Spinal cord (tissue), 10 donors: ENCODE measurements around the gene CLDN6. TPM values are rescaled to one million over a fixed set of nuclear protein-coding genes. Genes with fewer than 3 reads are reported as not detected.
A peak's percentile ranks its signal among the peaks of the same experiment; 100 is the strongest.
"Not testable (repeated sequence)": the region's sequence is repeated elsewhere in the genome, so short reads cannot be mapped to it uniquely, and the experiment has no call there.

Experiments used
- DNase-seq, 6 donors: peaks; one replicate each; pipeline versions ENCODE4 v3.0.0 to v3.0.0-alpha.2; 2013 to 2015; ENCODE audit warnings: low spot score in 6 of 6, low read depth in 4 of 6
- H3K27ac ChIP-seq: one replicate; pipeline ENCODE4 v1.5.1; 2013; ENCODE audit warnings: low read depth, low read length, control low read depth
- H3K27me3 ChIP-seq: one replicate; pipeline ENCODE4 v1.6.1; 2013; ENCODE audit warnings: low read length; ENCODE audit not compliant: control insufficient read depth, insufficient read depth
- H3K36me3 ChIP-seq: one replicate; pipeline ENCODE4 v1.6.1; 2013; ENCODE audit warnings: low read length; ENCODE audit not compliant: control insufficient read depth, insufficient read depth
- H3K4me1 ChIP-seq: one replicate; pipeline ENCODE4 v1.6.1; 2013; ENCODE audit warnings: low read length; ENCODE audit not compliant: control insufficient read depth, insufficient read depth
- H3K4me3 ChIP-seq: one replicate; pipeline ENCODE4 v1.5.1; 2013; ENCODE audit warnings: low read depth, low read length, control low read depth
- H3K9me3 ChIP-seq: one replicate; pipeline ENCODE4 v1.6.1; 2013; ENCODE audit warnings: low read length; ENCODE audit not compliant: control insufficient read depth, insufficient read depth
- WGBS: methylation state at CpG from one replicate; pipeline ENCODE4 v1.1.5; 2013; ENCODE audit warnings: missing lambda C conversion rate; ENCODE audit not compliant: insufficient coverage; 5-methylcytosine and 5-hydroxymethylcytosine counted together
- polyA plus RNA-seq, 2 donors: library from polyadenylated mRNA; unstranded; fragments of 120-200 nt; gene quantifications; one replicate each; pipeline ENCODE4 v1.2.1, GENCODE V29; 2013; ENCODE audit not compliant: insufficient read length in 2 of 2
- total RNA-seq, 2 donors: library from RNA; depleted of rRNA in 1 of 2; stranded (reverse); fragments of 120-200 nt in 1 of 2; fragments of >200 nt in 1 of 2; gene quantifications; one replicate each; pipeline versions ENCODE4 v1.2.3 to v1.2.4, GENCODE V29; 2013 to 2014
- donor health status: healthy.

The CLDN6 gene
- total and polyA plus RNA-seq, 4 donors = 0.28 to 1.0 (median 0.43) TPM; not detected in 1

GRCh38 chr16:3059041-3059722, 41.2 kb upstream of the CLDN6 start:
- no peaks in the 10 kb centered on the region for H3K9me3 ChIP-seq
- H3K27me3 ChIP-seq = no peaks in the 10 kb centered on the region
- WGBS = under 1% methylated on average over 64 of the region's 67 CpGs
- H3K36me3 ChIP-seq = peaks cover 23% of the 10 kb centered on the region
- peak overlapping the region; percentile 69 for H3K4me3 ChIP-seq
- H3K4me1 ChIP-seq = peaks cover 22% of the 10 kb centered on the region
- DNase-seq = peak; percentile 54 to 96 (median 83)
- H3K27ac ChIP-seq = peak overlapping the region; percentile 52

GRCh38 chr16:3058139-3059030, 40.4 kb upstream of the CLDN6 start:
- Histone ChIP-seq H3K36me3 (peaks cover 29% of the 10 kb centered on the region), H3K4me1 (peaks cover 22% of the 10 kb centered on the region), H3K9me3 (no peaks in the 10 kb centered on the region), H3K27me3 (no peaks in the 10 kb centered on the region), H3K27ac (peak overlapping the region; percentile 15), H3K4me3 (peak overlapping the region; percentile 69)
- DNase-seq = peak in 4 of 6 donors; percentile 20 to 86 (median 54)
- 4% methylated on average over 71 of the region's 77 CpGs for WGBS

GRCh38 chr16:3057181-3058138, 39.5 kb upstream of the CLDN6 start:
- Histone ChIP-seq H3K27ac (no peak overlapping the region), H3K27me3 (no peaks in the 10 kb centered on the region), H3K9me3 (no peaks in the 10 kb centered on the region), H3K4me3 (peak overlapping the region; percentile 24), H3K4me1 (peaks cover 22% of the 10 kb centered on the region), H3K36me3 (peaks cover 29% of the 10 kb centered on the region)
- DNase-seq = no peak
- WGBS = 92% methylated on average over 14 of the region's 22 CpGs

GRCh38 chr16:3056336-3057180, 38.6 kb upstream of the CLDN6 start:
- H3K9me3 ChIP-seq = no peaks in the 10 kb centered on the region
- no peak overlapping the region for H3K4me3 ChIP-seq
- peaks cover 22% of the 10 kb centered on the region for H3K4me1 ChIP-seq
- WGBS = 83% methylated on average over 8 of the region's 19 CpGs
- no peak for DNase-seq
- H3K27me3 ChIP-seq = no peaks in the 10 kb centered on the region
- peaks cover 29% of the 10 kb centered on the region for H3K36me3 ChIP-seq
- no peak overlapping the region for H3K27ac ChIP-seq

GRCh38 chr16:3055734-3056115, 37.7 kb upstream of the CLDN6 start:
- H3K9me3 ChIP-seq, H3K4me3 ChIP-seq, H3K27me3 ChIP-seq, H3K27ac ChIP-seq: not testable (repeated sequence)
- Histone ChIP-seq H3K36me3 (peaks cover 29% of the 10 kb centered on the region), H3K4me1 (peaks cover 22% of the 10 kb centered on the region)
- DNase-seq = peak in 1 of 6 donors; percentile 12
- WGBS = 18% methylated on average over 9 of the region's 9 CpGs

- Histone ChIP-seq H3K36me3 (peaks cover 29% of the 10 kb centered on the region), H3K27ac (no peak overlapping the region), H3K27me3 (peaks cover 2% of the 10 kb centered on the region), H3K4me1 (peaks cover 22% of the 10 kb centered on the region), H3K9me3 (no peaks in the 10 kb centered on the region), H3K4me3 (no peak overlapping the region)
- no peak for DNase-seq
- 79% methylated on average over 15 of the region's 17 CpGs for WGBS
These were observed 37.2 kb upstream of the CLDN6 start for GRCh38 chr16:3054965-3055733.

GRCh38 chr16:3053330-3053710, 35.3 kb upstream of the CLDN6 start:
- not testable (repeated sequence) for H3K4me3 ChIP-seq, H3K27ac ChIP-seq, DNase-seq, H3K9me3 ChIP-seq
- peaks cover 29% of the 10 kb centered on the region for H3K36me3 ChIP-seq
- peaks cover 12% of the 10 kb centered on the region for H3K4me1 ChIP-seq
- peaks cover 19% of the 10 kb centered on the region for H3K27me3 ChIP-seq
- WGBS = 90% methylated on average over 6 of the region's 13 CpGs

GRCh38 chr16:3052571-3053329, 34.8 kb upstream of the CLDN6 start:
- not testable (repeated sequence) for DNase-seq, H3K4me3 ChIP-seq, H3K27ac ChIP-seq, H3K4me1 ChIP-seq, H3K9me3 ChIP-seq
- Histone ChIP-seq H3K36me3 (peaks cover 29% of the 10 kb centered on the region), H3K27me3 (peaks cover 24% of the 10 kb centered on the region)
- no CpG with 5 or more reads among the region's 12 CpGs for WGBS
